Upper lobe of right lung (tissue), 1 donor: ENCODE results near the gene CDH4. TPM values are rescaled to one million over a fixed set of nuclear protein-coding genes. Genes with fewer than 3 reads are reported as not detected.

Experiments
- ATAC-seq: fragments of 200-7000 bp; cut with Tn5 transposase; one replicate; pipeline ENCODE4 v1.9.1; 2020; ENCODE audit warnings: mild to moderate bottlenecking, moderate library complexity
- DNase-seq: peaks from one replicate; pipeline ENCODE4 v3.0.0-alpha.2; 2020
- H3K27ac ChIP-seq: fragments of 200-600 bp; one replicate; pipeline ENCODE4 v1.8.0; 2022
- H3K27me3 ChIP-seq: fragments of 200-600 bp; one replicate; pipeline ENCODE4 v1.8.0; 2022; ENCODE audit warnings: mild to moderate bottlenecking
- H3K36me3 ChIP-seq: fragments of 200-600 bp; one replicate; pipeline ENCODE4 v1.8.0; 2022
- H3K4me1 ChIP-seq: fragments of 200-600 bp; one replicate; pipeline ENCODE4 v1.8.0; 2022
- H3K4me3 ChIP-seq: fragments of 200-600 bp; one replicate; pipeline ENCODE4 v1.8.0; 2022; ENCODE audit warnings: mild to moderate bottlenecking
- H3K9me3 ChIP-seq: fragments of 200-600 bp; one replicate; pipeline ENCODE4 v1.8.0; 2022
- CTCF ChIP-seq: fragments of 200-600 bp; IDR thresholded peaks from one replicate; pipeline ENCODE4 v1.8.0; 2022; ENCODE audit warnings: antibody characterized with exemption
- intact Hi-C: fragments of 100-400 bp; cut with DNase I; formaldehyde crosslinking; loops from one replicate; pipeline ENCODE4 v1.11.0; 2022
- total RNA-seq: library from RNA; stranded (reverse); fragmentation: NEBNext Ultra II Directional; extraction: Animal tissue kit (Norgen Biotek cat#: 25700); gene quantifications from one replicate; pipeline ENCODE4 v1.2.1, GENCODE V29; 2021
- donor health status: DM: no; HTN: yes; CAD: no; lungs with severe emphysema.

CDH4 gene
- total RNA-seq, 1 donor from 2014 or later = 0.23 TPM

GRCh38 chr20:61349447-61350165, 97.5 kb downstream of the CDH4 start:
- no peak for DNase-seq
- no peaks in the 10 kb centered on the region for H3K9me3 ChIP-seq

GRCh38 chr20:61350500-61351250, 98.6 kb downstream of the CDH4 start:
- no peak overlapping the region for H3K4me3 ChIP-seq

More at GRCh38 chr20:61349447-61350165, 97.5 kb downstream of the CDH4 start:
- Histone ChIP-seq H3K4me1 (no peaks in the 10 kb centered on the region), H3K4me3 (no peak overlapping the region), H3K27me3 (peaks cover 17% of the 10 kb centered on the region), H3K27ac (no peak overlapping the region), H3K36me3 (no peaks in the 10 kb centered on the region)
- no peak for TF ChIP-seq CTCF
- ATAC-seq = no peak
- intact Hi-C loops = no loop called here

DNA sequence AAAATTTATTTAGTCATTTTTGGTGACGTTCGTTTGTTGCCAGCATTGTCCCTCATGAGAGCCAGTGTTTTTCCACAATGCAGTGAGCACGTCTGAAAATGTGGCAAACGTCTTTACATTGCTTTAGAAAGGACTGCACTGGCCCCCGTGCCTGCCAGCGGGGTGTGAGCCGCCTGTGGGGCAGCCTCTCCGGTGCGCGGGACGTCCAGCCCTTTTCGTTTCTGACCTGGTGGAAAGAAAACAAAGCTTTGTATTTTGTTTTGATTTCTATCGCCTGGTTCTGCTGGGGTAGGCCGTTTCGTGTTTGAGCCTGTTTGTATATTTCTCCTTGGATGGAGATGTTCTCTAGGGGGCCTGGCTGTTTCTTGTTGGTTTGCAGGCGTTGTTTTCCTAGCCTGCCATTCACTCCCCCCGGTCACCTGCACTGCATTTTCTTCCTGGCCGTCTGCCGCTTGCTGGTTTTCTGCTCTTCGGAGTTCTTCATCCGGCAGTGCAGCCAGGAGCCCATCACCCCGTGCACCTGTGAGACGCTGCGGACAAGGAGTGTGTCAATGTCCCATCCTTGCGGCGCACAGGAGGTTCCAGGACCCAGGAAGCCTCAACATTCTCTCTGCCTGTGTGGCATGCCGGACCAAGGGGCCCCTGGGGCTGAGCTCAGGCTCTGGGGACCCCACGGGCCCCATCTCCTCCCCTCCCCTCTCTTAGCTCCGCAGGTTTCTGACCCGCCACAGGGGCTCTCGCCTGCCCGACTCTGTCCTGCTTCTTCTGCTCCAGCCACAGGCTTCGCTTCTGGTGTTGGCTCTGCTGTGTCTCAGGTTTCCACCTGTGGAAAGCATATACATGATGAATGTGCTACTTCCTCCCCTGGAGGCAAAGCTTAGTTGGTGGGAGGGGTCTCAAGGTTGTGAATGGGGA, 100.5 kb downstream of the CDH4 start:
- intact Hi-C loops = no loop called here
- no peak overlapping the region for H3K4me3 ChIP-seq
- H3K9me3 ChIP-seq = no peaks in the 10 kb centered on the region
- H3K36me3 ChIP-seq = no peaks in the 10 kb centered on the region
- no peak for TF ChIP-seq CTCF
- H3K4me1 ChIP-seq = no peaks in the 10 kb centered on the region
- no peak for DNase-seq
- no peak for ATAC-seq
- peaks cover 15% of the 10 kb centered on the region for H3K27me3 ChIP-seq
- no peak overlapping the region for H3K27ac ChIP-seq

More at GRCh38 chr20:61350500-61351250, 98.6 kb downstream of the CDH4 start:
- ATAC-seq = no peak
- TF ChIP-seq CTCF = no peak
- Histone ChIP-seq H3K27me3 (peaks cover 20% of the 10 kb centered on the region), H3K9me3 (no peaks in the 10 kb centered on the region), H3K27ac (no peak overlapping the region), H3K4me1 (no peaks in the 10 kb centered on the region), H3K36me3 (no peaks in the 10 kb centered on the region)
- no peak for DNase-seq
- intact Hi-C loops = no loop called here

DNA sequence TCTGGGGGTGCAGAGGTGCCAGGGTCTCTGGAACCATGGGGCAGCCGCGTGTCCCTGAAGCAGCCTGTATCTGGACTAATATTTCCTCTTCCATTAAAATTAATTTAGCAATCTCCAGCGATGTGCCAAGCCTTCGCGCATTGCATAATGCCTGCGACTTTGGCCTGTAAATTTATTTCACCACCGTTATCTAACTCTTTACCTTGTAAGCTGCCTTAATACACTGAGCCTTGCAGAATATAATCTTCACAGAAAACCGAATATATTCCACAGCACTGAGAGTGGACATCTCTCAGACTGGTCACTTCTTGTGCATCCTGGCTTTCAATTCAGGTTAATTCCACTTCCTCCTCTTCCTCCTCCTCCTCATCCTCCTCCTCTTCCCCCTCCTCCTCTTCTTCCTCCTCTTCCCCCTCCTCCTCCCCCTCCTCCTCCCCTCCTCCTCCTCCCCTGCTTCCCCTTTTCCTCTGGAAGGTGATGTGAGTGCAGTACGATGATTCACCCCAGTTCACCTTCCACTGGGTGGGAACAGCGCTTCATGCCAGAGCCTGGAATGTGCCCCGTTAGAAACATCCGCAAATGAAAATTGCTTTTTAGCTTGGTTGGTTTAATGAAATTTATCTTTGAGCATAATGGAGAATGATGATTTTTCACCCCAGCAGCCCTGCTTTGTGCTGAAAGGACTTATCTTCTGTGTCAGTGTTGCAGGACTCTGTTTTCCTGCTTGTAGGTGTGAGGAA, 101.4 kb downstream of the CDH4 start:
- Histone ChIP-seq H3K4me1 (no peaks in the 10 kb centered on the region), H3K9me3 (no peaks in the 10 kb centered on the region), H3K27me3 (peaks cover 15% of the 10 kb centered on the region), H3K36me3 (no peaks in the 10 kb centered on the region), H3K4me3 (no peak overlapping the region), H3K27ac (no peak overlapping the region)
- TF ChIP-seq CTCF = no peak
- DNase-seq (no peak), ATAC-seq (no peak)
- intact Hi-C loops = no loop called here

- intact Hi-C loops = no loop called here
- Histone ChIP-seq H3K36me3 (no peaks in the 10 kb centered on the region), H3K27me3 (peaks cover 15% of the 10 kb centered on the region), H3K27ac (no peak overlapping the region), H3K4me1 (no peaks in the 10 kb centered on the region), H3K9me3 (no peaks in the 10 kb centered on the region), H3K4me3 (no peak overlapping the region)
- ATAC-seq (no peak), DNase-seq (no peak)
- TF ChIP-seq CTCF = no peak
These were observed 101.9 kb downstream of the CDH4 start for GRCh38 chr20:61354001-61354390.
